IPS-11a (cell line): ENCODE measurements around the gene SGCG.

Experiments used
- H3K4me3 ChIP-seq: one replicate; pipeline ENCODE4 v1.5.1; 2013; ENCODE audit warnings: low read depth, low read length, control low read depth

The SGCG gene

GRCh38 chr13:23323946-23324709, 143.3 kb downstream of the SGCG start:
- H3K4me3 ChIP-seq, result no peak overlapping the region

DNA sequence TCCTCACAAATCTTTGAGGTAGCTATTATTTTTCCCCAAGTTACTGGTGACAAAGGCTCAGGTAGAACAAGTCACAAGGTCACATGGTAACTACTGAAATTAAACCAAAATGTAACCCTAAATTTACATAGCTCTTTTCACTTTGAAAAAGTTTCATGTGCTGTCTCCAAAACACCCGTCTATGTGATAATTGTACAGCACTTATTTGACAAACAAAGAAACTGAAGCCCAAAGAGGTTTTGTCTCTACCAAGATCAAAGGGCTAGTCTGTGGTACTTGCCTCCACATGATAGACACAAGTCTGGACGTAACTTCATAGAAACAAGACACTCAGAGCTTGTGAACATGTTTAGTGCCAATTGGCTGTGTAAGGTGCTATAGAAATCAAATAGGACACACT, 144.4 kb downstream of the SGCG start:
- H3K4me3 ChIP-seq, result no peak overlapping the region

- H3K4me3 ChIP-seq, result no peak overlapping the region
Observed at GRCh38 chr13:23330356-23330755, 149.6 kb downstream of the SGCG start.

GRCh38 chr13:23339225-23339624, 158.4 kb downstream of the SGCG start:
- no peak overlapping the region for H3K4me3 ChIP-seq

DNA sequence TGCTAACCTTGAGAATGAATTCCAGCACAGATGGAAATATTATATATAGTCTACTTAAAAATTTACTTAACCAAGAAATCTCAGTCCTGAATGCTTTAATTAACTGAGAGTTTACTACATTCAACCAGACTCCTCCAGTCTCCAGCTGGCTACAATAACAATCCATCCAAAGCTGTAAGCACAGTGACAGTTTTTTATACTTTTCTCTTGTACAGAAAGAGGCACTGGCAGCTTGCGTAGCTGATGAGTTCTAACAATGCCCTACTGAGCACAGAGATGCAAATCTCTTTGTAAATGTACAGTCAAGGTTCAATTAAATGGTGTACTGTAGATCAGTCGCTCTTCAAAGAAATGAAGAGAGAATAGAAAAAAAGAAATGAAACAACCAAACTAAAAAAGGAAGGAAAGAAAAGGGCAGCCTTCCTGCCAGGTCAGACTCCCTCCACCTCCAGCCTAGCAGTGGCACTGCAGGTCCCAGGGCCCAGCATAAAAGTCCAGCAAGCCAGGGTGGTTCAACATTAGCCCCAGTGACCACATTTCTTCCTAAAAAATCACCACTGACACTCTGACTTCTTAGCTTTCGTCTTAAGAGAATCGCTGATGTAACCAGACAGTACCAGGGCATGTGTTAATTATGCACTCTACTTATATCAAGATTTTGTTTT, 164.3 kb downstream of the SGCG start:
- H3K4me3 ChIP-seq, result no peak overlapping the region

DNA sequence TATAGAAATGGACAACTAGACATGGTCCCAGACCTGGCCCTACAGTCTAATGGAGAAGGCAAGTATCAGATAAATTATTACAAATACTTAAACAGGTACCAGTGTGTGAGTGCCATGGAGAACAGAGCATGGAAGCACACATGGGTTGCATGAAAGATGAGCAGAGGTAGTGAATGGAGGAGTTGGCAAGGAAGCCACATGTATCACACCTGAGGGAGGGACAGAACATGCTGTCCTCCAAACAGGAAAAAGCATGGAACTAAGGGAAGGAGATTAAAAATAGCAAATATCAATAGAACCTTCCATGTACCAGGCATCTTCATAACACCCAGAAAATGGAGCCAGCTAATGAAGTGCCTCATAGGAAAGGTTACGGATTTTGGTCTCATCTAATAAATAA, 166.8 kb downstream of the SGCG start:
- no peak overlapping the region for H3K4me3 ChIP-seq

- no peak overlapping the region for H3K4me3 ChIP-seq
Observed at GRCh38 chr13:23348262-23349127, 167.7 kb downstream of the SGCG start.

- H3K4me3 ChIP-seq, result no peak overlapping the region
Observed at GRCh38 chr13:23349161-23349897, 168.6 kb downstream of the SGCG start.

- no peak overlapping the region for H3K4me3 ChIP-seq
Observed at GRCh38 chr13:23350009-23350408, 169.2 kb downstream of the SGCG start.

- no peak overlapping the region for H3K4me3 ChIP-seq
Observed at GRCh38 chr13:23352161-23352560, 171.4 kb downstream of the SGCG start.

GRCh38 chr13:23354520-23354919, 173.7 kb downstream of the SGCG start:
- no peak overlapping the region for H3K4me3 ChIP-seq

GRCh38 chr13:23356368-23356767, 175.6 kb downstream of the SGCG start:
- no peak overlapping the region for H3K4me3 ChIP-seq

- H3K4me3 ChIP-seq, result no peak overlapping the region
Observed at GRCh38 chr13:23357349-23357748, 176.6 kb downstream of the SGCG start.

GRCh38 chr13:23359882-23360281, 179.1 kb downstream of the SGCG start:
- no peak overlapping the region for H3K4me3 ChIP-seq

- H3K4me3 ChIP-seq, result no peak overlapping the region
Observed at GRCh38 chr13:23365652-23366051, 184.9 kb downstream of the SGCG start.

DNA sequence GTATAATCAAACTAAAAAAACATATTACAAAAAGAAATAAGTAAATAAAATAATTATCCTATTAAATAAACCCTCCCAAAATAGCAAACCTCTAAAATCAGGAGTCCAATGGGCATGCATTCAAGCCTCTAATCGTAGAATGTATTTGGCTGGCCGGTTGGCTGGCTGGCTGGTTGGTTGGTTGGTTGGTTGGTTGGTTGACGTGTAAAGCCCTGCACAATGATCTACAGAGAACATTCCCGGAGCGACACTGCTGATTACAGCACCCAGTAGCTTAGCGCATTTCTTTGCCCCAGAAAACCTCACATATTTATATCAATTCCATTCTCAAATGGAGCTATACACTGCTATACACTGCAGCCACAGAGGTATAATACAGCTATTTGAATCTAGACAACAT, 187.1 kb downstream of the SGCG start:
- H3K4me3 ChIP-seq, result no peak overlapping the region

DNA sequence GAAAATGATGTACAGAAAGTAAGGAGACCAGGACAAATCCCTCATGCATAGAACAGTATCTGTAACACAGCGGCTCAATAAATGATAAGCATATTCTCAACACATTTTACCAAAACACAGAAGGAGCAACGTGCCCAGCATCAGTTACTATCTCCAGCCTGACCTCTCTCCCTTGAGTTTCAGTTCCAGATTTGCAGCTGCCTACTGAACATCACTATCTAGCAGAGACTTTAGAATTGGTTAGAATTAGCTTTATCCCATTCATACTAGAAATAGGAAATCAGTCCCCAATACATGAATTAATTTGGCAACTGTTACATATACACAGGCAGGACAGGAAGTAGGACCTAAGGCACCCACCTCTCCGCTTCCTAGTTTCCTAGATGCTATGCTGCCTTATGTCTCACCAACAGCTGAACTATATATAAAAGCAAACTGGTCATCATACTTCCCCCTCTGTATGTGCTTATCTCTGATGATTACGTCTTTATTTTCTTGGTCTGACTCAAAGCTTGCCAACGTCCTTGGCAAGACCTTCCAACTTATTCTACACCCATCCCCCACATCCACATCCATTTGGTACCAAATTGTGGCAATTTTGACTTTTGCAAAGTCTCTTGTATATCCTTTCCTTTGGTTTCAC, 191.6 kb downstream of the SGCG start:
- H3K4me3 ChIP-seq, result no peak overlapping the region
